ENCODE data around the gene PXDN. TPM values are rescaled to one million over a fixed set of nuclear protein-coding genes. Genes with fewer than 3 reads are reported as not detected.
"Not testable (repeated sequence)": the region's sequence is repeated elsewhere in the genome, so short reads cannot be mapped to it uniquely, and the experiment has no call there.

Gene PXDN
- total and polyA plus RNA-seq, 7 donors = 4.1 to 15.4 (median 9.4) TPM

DNA sequence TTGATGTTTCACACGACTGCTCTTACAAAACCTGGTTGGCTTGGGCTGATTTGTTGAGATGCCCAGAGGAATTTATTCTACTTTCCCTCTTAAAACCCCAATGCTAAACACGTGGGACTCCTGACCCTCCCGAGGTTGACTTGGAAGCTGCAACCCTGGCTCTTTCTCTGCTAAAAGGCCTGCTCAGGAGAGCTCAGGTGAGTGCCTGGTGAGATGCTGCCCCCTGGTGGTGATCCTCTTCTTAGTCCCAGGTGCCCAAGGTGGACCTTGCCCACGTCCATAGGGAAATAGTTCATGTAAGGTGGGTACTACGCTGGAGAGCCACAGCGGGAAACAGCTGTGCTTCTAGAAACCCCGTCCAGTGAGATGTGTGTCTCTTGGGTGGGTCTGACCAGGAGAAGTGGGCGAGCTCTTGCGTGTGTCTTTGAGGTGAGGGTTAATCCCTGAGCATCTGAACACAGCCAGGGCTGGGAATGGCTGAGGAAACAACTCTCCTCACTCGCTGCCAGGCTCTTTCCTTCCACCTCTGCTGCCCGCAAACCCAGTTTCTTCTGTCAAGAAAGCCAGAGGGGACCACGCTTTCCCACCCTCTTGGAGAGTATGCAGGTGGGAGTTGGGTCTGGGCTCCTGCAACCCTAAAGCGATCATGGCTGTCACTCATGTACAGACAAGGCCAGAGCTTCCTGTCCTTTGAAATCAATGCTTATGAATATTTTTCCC is 25.5 kb upstream of the PXDN start:
- no peak overlapping the region for H3K27ac ChIP-seq
- WGBS, 3 donors = 55 to 59% (median 56%) methylated on average over 13 of the region's 13 CpGs
- H3K4me1 ChIP-seq = no peaks in the 10 kb centered on the region
- peak; percentile 37 to 64 (median 59) for ATAC-seq
- H3K9me3 ChIP-seq = no peaks in the 10 kb centered on the region
- H3K4me3 ChIP-seq = no peak overlapping the region
- TF ChIP-seq, protein P1, sequence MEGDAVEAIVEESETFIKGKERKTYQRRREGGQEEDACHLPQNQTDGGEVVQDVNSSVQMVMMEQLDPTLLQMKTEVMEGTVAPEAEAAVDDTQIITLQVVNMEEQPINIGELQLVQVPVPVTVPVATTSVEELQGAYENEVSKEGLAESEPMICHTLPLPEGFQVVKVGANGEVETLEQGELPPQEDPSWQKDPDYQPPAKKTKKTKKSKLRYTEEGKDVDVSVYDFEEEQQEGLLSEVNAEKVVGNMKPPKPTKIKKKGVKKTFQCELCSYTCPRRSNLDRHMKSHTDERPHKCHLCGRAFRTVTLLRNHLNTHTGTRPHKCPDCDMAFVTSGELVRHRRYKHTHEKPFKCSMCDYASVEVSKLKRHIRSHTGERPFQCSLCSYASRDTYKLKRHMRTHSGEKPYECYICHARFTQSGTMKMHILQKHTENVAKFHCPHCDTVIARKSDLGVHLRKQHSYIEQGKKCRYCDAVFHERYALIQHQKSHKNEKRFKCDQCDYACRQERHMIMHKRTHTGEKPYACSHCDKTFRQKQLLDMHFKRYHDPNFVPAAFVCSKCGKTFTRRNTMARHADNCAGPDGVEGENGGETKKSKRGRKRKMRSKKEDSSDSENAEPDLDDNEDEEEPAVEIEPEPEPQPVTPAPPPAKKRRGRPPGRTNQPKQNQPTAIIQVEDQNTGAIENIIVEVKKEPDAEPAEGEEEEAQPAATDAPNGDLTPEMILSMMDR (IDR thresholded peaks at IDR 0.05) = peak; percentile 58
- H3K36me3 ChIP-seq (ENCODE audit: insufficient read depth in 1 of 2, low read depth in 1 of 2) = no peaks in the 10 kb centered on the region
- peak in 1 of 2 donors; percentile 70 for DNase-seq
- intact Hi-C loops (cut with DNase I) = no loop called here
- no peaks in the 10 kb centered on the region for H3K27me3 ChIP-seq (ENCODE audit: insufficient read depth in 3 of 3, low read length in 2 of 3)

DNA sequence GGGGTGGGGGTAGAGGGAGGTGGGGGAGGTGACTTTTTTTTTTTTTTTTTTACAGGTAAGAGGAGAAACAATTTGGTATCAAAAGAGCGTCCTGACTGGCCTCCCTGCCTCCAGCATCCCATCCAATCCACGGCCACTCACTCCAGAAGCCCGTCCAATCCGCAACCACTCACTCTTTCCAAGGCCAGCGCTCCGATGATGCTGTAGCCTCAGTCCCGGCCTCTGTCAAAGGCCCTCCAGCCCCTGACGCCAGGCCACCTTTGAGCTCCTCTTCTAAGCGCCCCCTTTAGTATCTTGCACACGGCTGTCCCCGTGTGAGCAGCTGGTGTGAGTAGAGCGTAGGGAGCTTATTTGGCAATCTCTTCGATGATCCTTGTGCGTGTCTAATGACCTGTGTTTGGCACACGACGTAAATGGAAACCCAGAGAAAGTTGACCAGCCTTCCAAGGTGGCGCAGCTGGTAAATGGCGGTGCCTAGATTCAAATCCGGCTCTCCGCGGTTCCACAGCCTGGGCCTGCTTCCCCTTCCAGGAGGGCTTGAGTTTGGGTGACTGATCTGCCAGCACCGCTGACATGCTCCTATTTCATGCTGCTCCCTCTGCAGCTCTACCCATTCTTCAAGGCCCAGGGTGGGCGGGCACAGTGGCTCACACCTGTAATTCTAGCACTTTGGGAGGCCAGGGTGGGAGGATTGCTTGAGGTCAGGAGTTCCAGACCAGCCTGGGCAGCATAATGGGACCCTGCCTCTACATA is 23.8 kb upstream of the PXDN start:
- Histone ChIP-seq H3K27me3 (ENCODE audit: insufficient read depth in 3 of 3, low read length in 2 of 3) (no peaks in the 10 kb centered on the region), H3K36me3 (ENCODE audit: insufficient read depth in 1 of 2, low read depth in 1 of 2) (no peaks in the 10 kb centered on the region), H3K4me1 (no peaks in the 10 kb centered on the region), H3K9me3 (no peaks in the 10 kb centered on the region), H3K4me3 (no peak overlapping the region), H3K27ac (no peak overlapping the region)
- TF ChIP-seq, protein P1 (IDR thresholded peaks at IDR 0.05) = no peak
- ATAC-seq = no peak
- intact Hi-C loops (cut with DNase I) = no loop called here
- no peak for DNase-seq
- 70 to 84% (median 72%) methylated on average over 23 of the region's 23 CpGs for whole genome bisulfite sequencing, 3 donors

GRCh38 chr2:1766851-1767811 is 22.8 kb upstream of the PXDN start:
- no peaks in the 10 kb centered on the region for H3K36me3 ChIP-seq (ENCODE audit: insufficient read depth in 1 of 2, low read depth in 1 of 2)
- WGBS, 3 donors = 85 to 89% (median 87%) methylated on average over 26 to 30 of the region's 30 CpGs
- no peaks in the 10 kb centered on the region for H3K9me3 ChIP-seq
- H3K27ac ChIP-seq = no peak overlapping the region
- intact Hi-C loops (cut with DNase I) = no loop called here
- H3K27me3 ChIP-seq (ENCODE audit: insufficient read depth in 3 of 3, low read length in 2 of 3) = no peaks in the 10 kb centered on the region
- TF ChIP-seq, protein P1 (IDR thresholded peaks at IDR 0.05) = no peak
- H3K4me1 ChIP-seq = no peaks in the 10 kb centered on the region
- no peak overlapping the region for H3K4me3 ChIP-seq
- DNase-seq (no peak), ATAC-seq (peak in 1 of 4 donors; percentile 25)

DNA sequence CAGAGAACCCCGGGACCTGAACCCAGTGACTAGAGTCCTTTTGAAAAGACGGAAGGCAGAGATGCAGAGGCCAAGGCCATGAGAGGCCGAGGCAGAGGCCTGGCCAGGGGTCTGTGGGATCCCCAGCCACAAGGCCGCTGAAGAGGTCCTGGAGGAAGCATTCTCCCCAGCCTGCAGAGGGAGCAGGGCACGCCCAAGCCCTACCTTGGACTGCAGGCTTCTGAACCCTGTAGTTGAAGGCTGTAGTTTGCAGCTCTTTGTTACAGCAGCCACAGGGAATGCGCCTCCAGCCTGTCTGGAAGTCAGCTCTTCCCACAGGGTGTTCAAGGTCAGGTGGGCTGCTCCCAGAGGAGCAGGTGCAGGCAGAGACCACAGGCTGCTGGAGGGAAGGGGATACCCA is 22.1 kb upstream of the PXDN start:
- H3K4me3 ChIP-seq = no peak overlapping the region
- intact Hi-C loops (cut with DNase I) = no loop called here
- no peak overlapping the region for H3K27ac ChIP-seq
- TF ChIP-seq, protein P1 (IDR thresholded peaks at IDR 0.05) = no peak
- H3K36me3 ChIP-seq (ENCODE audit: insufficient read depth in 1 of 2, low read depth in 1 of 2) = no peaks in the 10 kb centered on the region
- ATAC-seq (no peak), DNase-seq (no peak)
- WGBS, 3 donors = 87 to 92% (median 91%) methylated on average over 6 of the region's 6 CpGs
- no peaks in the 10 kb centered on the region for H3K4me1 ChIP-seq
- no peaks in the 10 kb centered on the region for H3K9me3 ChIP-seq
- no peaks in the 10 kb centered on the region for H3K27me3 ChIP-seq (ENCODE audit: insufficient read depth in 3 of 3, low read length in 2 of 3)

DNA sequence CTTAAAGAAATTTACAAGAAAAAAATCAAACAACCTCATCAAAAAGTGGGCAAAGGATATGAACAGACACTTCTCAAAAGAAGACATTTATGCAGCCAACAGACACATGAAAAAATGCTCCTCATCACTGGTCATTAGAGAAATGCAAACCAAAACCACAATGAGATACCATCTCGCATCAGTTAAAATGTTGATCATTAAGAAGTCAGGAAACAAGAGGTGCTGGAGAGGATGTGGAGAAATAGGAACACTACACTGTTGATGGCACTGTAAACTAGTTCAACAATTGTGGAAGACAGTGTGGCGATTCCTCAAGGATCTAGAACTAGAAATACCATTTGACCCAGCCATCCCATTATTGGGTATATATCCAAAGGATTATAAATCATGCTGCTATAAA is 20.9 kb upstream of the PXDN start:
- not testable (repeated sequence) for ATAC-seq, H3K4me1 ChIP-seq
- WGBS, 3 donors = 89 to 97% (median 92%) methylated on average over 2 of the region's 2 CpGs

More for the DNA sequence above, 20.9 kb upstream of the PXDN start:
- H3K9me3 ChIP-seq; H3K27me3 ChIP-seq (ENCODE audit: insufficient read depth in 3 of 3, low read length in 2 of 3); H3K4me3 ChIP-seq; H3K36me3 ChIP-seq (ENCODE audit: insufficient read depth in 1 of 2, low read depth in 1 of 2); H3K27ac ChIP-seq; DNase-seq; intact Hi-C loops (cut with DNase I): not testable (repeated sequence)
